Transverse colon (tissue), 4 donors: ENCODE results near the gene PLEKHO2. TPM values are rescaled to one million over a fixed set of nuclear protein-coding genes. Genes with fewer than 3 reads are reported as not detected.

Experiments used
- DNase-seq: peaks from one replicate; pipeline ENCODE4 v3.0.0-alpha.2; 2019
- H3K27ac ChIP-seq, 4 donors: fragments of 200-600 bp; sonication (generic); 2 replicates each; pipeline ENCODE4 v1.5.1; 2016 to 2018; ENCODE audit warnings: inconsistent platforms in 4 of 4
- H3K27me3 ChIP-seq: fragments of 200-600 bp; sonication (generic); 2 replicates; pipeline ENCODE4 v1.5.1; 2017; ENCODE audit warnings: inconsistent platforms
- H3K36me3 ChIP-seq, 4 donors: fragments of 200-600 bp; sonication (generic); 2 replicates each; pipeline ENCODE4 v1.5.1; 2017 to 2019; ENCODE audit warnings: inconsistent platforms in 4 of 4
- H3K4me1 ChIP-seq, 4 donors: fragments of 200-600 bp; sonication (generic); 2 replicates each; pipeline ENCODE4 v1.5.1; 2017 to 2020; ENCODE audit warnings: inconsistent platforms in 4 of 4
- H3K4me3 ChIP-seq, 4 donors: fragments of 200-600 bp; sonication (generic); 1 replicate in 1 of 4; 2 replicates in 3 of 4; pipeline versions ENCODE4 v1.5.1 to v1.6.1; 2017 to 2019; ENCODE audit warnings: inconsistent platforms in 4 of 4
- H3K9me3 ChIP-seq, 2 donors: fragments of 200-600 bp; sonication (generic); 2 replicates each; pipeline ENCODE4 v1.5.1; 2017 to 2019; ENCODE audit warnings: inconsistent platforms in 2 of 2
- CTCF ChIP-seq, 5 experiments: fragments of 200-600 bp in 3 of 5; fragments of 450-650 bp in 2 of 5; sonication (generic) in 3 of 5; IDR thresholded peaks; 1 replicate in 2 of 5; 2 replicates in 3 of 5; pipeline ENCODE4 v1.5.1; 2016 to 2017; ENCODE audit warnings: antibody characterized with exemption in 5 of 5, inconsistent platforms in 3 of 5, mild to moderate bottlenecking in 2 of 5, moderate library complexity in 1 of 5
- EP300 ChIP-seq: sonication (generic); formaldehyde crosslinking; IDR thresholded peaks from one replicate; pipeline ENCODE4 v1.6.1; 2017; ENCODE audit warnings: antibody characterized with exemption, low read depth
- POLR2A ChIP-seq: fragments of 450-650 bp; IDR thresholded peaks from one replicate; pipeline ENCODE4 v1.6.1; 2016; ENCODE audit warnings: antibody characterized with exemption, mild to moderate bottlenecking, moderate library complexity
- POLR2AphosphoS5 ChIP-seq, 3 donors: sonication (generic); formaldehyde crosslinking; IDR thresholded peaks; one replicate each; pipeline ENCODE4 v1.6.1; 2016; ENCODE audit warnings: antibody characterized with exemption in 3 of 3
- WGBS, 2 donors: methylation state at CpG; one replicate each; pipeline ENCODE4 v1.1.5; 2018; ENCODE audit warnings: low coverage in 1 of 2; 5-methylcytosine and 5-hydroxymethylcytosine counted together
- in situ Hi-C, 4 donors: fragments of 200-750 bp; cut with MboI; loops; one replicate each; pipeline versions ENCODE4 v1.15.0 to v1.15.1; 2017; ENCODE audit warnings: low sequenced_read_pairs in 3 of 4, low pct_ligation_motif_present in 1 of 4, low pct_unique_long_range_greater_than_20kb in 1 of 4
- intact Hi-C: fragments of 100-400 bp; cut with DNase I; formaldehyde crosslinking; loops from one replicate; pipeline ENCODE4 v1.15.1; 2023; ENCODE audit warnings: low total_unique reads
- total RNA-seq, 4 donors: library from RNA; depleted of rRNA; stranded (reverse); fragments of >200 nt; gene quantifications; one replicate each; pipeline ENCODE4 v1.1.0, GENCODE V29; 2016

PLEKHO2 gene
- total RNA-seq, 4 donors from 2014 or later = 4.6 to 12.3 (median 9.8) TPM

DNA sequence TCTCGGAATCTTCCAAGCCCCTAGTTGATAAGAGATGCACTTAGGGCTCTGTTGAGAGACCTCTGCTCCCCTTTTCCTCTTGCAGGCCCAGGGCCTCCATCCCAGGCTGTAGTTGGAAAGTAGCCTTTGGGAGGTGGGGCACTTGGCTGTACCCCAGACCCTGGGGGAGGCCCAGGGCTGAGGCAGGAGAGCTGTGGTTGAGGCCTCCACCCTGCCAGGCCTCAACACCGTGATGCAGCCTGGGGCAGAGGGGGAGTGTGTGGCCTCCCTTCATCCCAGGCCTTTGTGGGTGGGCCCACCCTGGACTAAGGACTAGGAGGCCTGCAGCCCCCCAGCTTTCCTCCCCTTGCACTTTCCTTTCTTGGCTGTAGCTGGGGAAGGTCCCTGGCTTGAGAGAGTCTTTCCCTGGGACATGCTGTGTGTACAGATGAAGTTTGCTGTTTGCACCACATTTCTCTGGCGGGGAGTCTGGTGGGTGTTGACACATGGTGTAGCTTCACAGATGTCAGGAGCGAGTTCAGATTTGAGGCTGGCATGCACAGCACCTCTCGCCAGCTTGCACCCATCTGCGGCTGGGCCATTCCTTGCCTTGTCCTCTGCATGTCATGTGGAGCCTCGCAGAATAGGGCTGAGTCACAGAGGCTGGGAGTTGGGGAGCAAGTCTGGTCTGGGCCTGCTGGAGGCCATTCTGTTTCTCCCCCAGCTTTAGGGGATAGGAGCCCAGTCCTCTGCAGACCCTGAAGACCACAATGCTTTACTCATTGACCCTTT lies 13.7 kb downstream of the PLEKHO2 start:
- Histone ChIP-seq H3K27me3 (no peaks in the 10 kb centered on the region), H3K9me3 (no peaks in the 10 kb centered on the region), H3K4me3 (no peak overlapping the region), H3K36me3 (peaks cover 0 to 5% (median 0%) of the 10 kb centered on the region in 4 donors), H3K4me1 (peaks cover 46 to 79% (median 60%) of the 10 kb centered on the region in 4 donors), H3K27ac (peak overlapping the region; percentile 78 to 86 (median 84))
- in situ Hi-C loops (no loop called here), intact Hi-C loops (no loop called here)
- WGBS, 2 donors = 87% methylated on average over 6 of the region's 7 CpGs; no CpG with 5 or more reads in 1 of the 2 donors
- no peak for DNase-seq
- TF ChIP-seq EP300 = no peak
- TF ChIP-seq POLR2AphosphoS5 (IDR thresholded peaks at IDR 0.05) = no peak
- no peak for TF ChIP-seq CTCF (IDR thresholded peaks at IDR 0.05)
- TF ChIP-seq POLR2A = no peak

GRCh38 chr15:64856429-64857145 lies 14.9 kb downstream of the PLEKHO2 start:
- H3K4me3 ChIP-seq = no peak overlapping the region
- DNase-seq = no peak
- 42 to 71% methylated on average over 2 to 5 of the region's 5 CpGs for WGBS, 2 donors
- in situ Hi-C loops (no loop called here), intact Hi-C loops (no loop called here)
- H3K27me3 ChIP-seq = no peaks in the 10 kb centered on the region
- H3K36me3 ChIP-seq = peaks cover 0 to 15% (median 0%) of the 10 kb centered on the region in 4 donors
- H3K9me3 ChIP-seq = no peaks in the 10 kb centered on the region
- TF ChIP-seq CTCF (IDR thresholded peaks at IDR 0.05) = no peak
- TF ChIP-seq EP300 = no peak
- TF ChIP-seq POLR2AphosphoS5 (IDR thresholded peaks at IDR 0.05) = no peak
- no peak for TF ChIP-seq POLR2A
- H3K27ac ChIP-seq = peak overlapping the region; percentile 78 to 86 (median 84)
- H3K4me1 ChIP-seq = peaks cover 44 to 73% (median 52%) of the 10 kb centered on the region in 4 donors

DNA sequence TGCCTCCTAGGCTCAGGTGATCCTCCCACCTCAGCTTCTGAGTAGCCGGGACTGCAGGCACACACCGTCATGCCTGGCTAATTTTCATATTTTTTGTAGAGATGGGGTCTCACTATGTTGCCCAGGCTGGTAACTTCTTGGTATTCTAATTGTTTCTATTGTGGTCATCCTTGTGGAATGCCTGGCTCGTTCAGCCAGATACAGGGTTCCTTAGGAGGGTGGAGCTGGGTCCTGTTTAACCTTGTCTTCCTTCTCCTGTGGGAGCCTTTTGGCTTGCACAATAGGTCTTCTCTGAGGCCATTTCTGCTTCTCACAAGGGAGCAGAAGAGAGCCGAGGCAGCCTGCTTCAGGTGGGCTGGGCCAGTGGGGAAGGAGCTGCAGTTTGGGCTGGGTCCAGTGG lies 15.7 kb downstream of the PLEKHO2 start:
- H3K27me3 ChIP-seq = no peaks in the 10 kb centered on the region
- TF ChIP-seq CTCF (IDR thresholded peaks at IDR 0.05) = no peak
- no peak for TF ChIP-seq POLR2AphosphoS5 (IDR thresholded peaks at IDR 0.05)
- TF ChIP-seq EP300 = no peak
- no peak for TF ChIP-seq POLR2A
- peaks cover 41 to 65% (median 46%) of the 10 kb centered on the region in 4 donors for H3K4me1 ChIP-seq
- H3K27ac ChIP-seq = peak overlapping the region; percentile 78 to 86 (median 84)
- peaks cover 0 to 19% (median 0%) of the 10 kb centered on the region in 4 donors for H3K36me3 ChIP-seq
- intact Hi-C loops (no loop called here), in situ Hi-C loops (no loop called here)
- no peak overlapping the region for H3K4me3 ChIP-seq
- no peak for DNase-seq
- WGBS, 2 donors = 60 to 61% methylated on average over 1 to 4 of the region's 4 CpGs
- no peaks in the 10 kb centered on the region for H3K9me3 ChIP-seq

DNA sequence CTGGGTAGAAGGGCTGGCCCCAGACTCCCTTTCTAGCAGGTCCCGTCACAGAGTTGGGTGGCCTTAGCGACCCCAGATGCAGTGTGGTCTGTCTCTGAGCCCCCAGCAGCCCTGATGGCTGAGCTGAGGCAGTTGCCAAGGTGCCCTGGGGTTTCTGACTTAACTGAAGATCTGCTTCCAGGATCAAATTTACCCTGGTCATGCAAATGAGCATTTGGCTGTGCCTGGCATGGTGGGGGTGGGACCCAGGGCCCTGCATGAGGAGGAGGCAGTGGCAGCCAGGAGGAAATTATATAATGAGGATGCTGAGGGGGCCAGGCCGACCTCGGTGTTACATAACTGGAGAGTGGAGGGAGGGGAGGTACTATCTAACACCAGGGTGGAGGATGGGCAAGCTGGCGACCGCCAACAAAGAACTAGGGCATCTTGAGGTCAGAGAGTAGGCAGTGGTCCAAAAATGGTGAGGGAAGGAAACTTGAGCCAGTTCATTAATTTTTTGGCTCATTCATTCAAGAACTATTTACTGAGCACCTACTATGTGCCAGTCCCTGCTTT lies 16.4 kb downstream of the PLEKHO2 start:
- H3K27me3 ChIP-seq = no peaks in the 10 kb centered on the region
- TF ChIP-seq EP300 (no peak), POLR2A (no peak), CTCF (IDR thresholded peaks at IDR 0.05) (no peak), POLR2AphosphoS5 (IDR thresholded peaks at IDR 0.05) (no peak)
- 41 to 56% methylated on average over 4 to 6 of the region's 6 CpGs for WGBS, 2 donors
- H3K4me1 ChIP-seq = peaks cover 41 to 65% (median 46%) of the 10 kb centered on the region in 4 donors
- H3K36me3 ChIP-seq = peaks cover 0 to 19% (median 0%) of the 10 kb centered on the region in 4 donors
- no peak overlapping the region for H3K4me3 ChIP-seq
- H3K9me3 ChIP-seq = no peaks in the 10 kb centered on the region
- in situ Hi-C loops = no loop called here
- H3K27ac ChIP-seq = peak overlapping the region; percentile 78 to 86 (median 84)
- no peak for DNase-seq
- intact Hi-C loops = no loop called here
